ENCODE measurements around the gene SELENOO.

SELENOO gene

GRCh38 chr22:50178871-50179869 is 21.6 kb upstream of the SELENOO start:
- H3K4me1 ChIP-seq (ENCODE audit: control insufficient read depth in 1 of 2, insufficient read depth in 2 of 2, low read length in 2 of 2): peaks cover 4 to 10% of the 10 kb centered on the region in 2 donors
- H3K27me3 ChIP-seq (ENCODE audit: control insufficient read depth in 1 of 2, insufficient read depth in 2 of 2, low read length in 2 of 2): peaks cover 0 to 7% of the 10 kb centered on the region in 2 donors
- H3K9me3 ChIP-seq (ENCODE audit: control insufficient read depth in 1 of 2, low read length in 2 of 2): no peaks in the 10 kb centered on the region
- H3K36me3 ChIP-seq (ENCODE audit: control insufficient read depth in 1 of 2, insufficient read depth in 2 of 2, low read length in 2 of 2): no peaks in the 10 kb centered on the region
- no peak overlapping the region for H3K4me3 ChIP-seq (ENCODE audit: low read depth in 1 of 2, low read length in 2 of 2)
- H3K9ac ChIP-seq (ENCODE audit: low read depth in 1 of 2, low read length in 2 of 2): no peak overlapping the region
- H3K27ac ChIP-seq (ENCODE audit: low read depth, low read length): no peak overlapping the region

- H3K27ac ChIP-seq (ENCODE audit: low read depth, low read length): no peak overlapping the region
- peaks cover 6 to 16% of the 10 kb centered on the region in 2 donors for H3K4me1 ChIP-seq (ENCODE audit: control insufficient read depth in 1 of 2, insufficient read depth in 2 of 2, low read length in 2 of 2)
- no peaks in the 10 kb centered on the region for H3K36me3 ChIP-seq (ENCODE audit: control insufficient read depth in 1 of 2, insufficient read depth in 2 of 2, low read length in 2 of 2)
- no peaks in the 10 kb centered on the region for H3K9me3 ChIP-seq (ENCODE audit: control insufficient read depth in 1 of 2, low read length in 2 of 2)
- H3K4me3 ChIP-seq (ENCODE audit: low read depth in 1 of 2, low read length in 2 of 2): no peak overlapping the region
- no peak overlapping the region for H3K9ac ChIP-seq (ENCODE audit: low read depth in 1 of 2, low read length in 2 of 2)
- peaks cover 0 to 7% of the 10 kb centered on the region in 2 donors for H3K27me3 ChIP-seq (ENCODE audit: control insufficient read depth in 1 of 2, insufficient read depth in 2 of 2, low read length in 2 of 2)
Measured at GRCh38 chr22:50179937-50180726, 20.7 kb upstream of the SELENOO start.

- H3K9me3 ChIP-seq (ENCODE audit: control insufficient read depth in 1 of 2, low read length in 2 of 2): no peaks in the 10 kb centered on the region
- no peak overlapping the region for H3K4me3 ChIP-seq (ENCODE audit: low read depth in 1 of 2, low read length in 2 of 2)
- H3K27ac ChIP-seq (ENCODE audit: low read depth, low read length): no peak overlapping the region
- H3K9ac ChIP-seq (ENCODE audit: low read depth in 1 of 2, low read length in 2 of 2): no peak overlapping the region
- peaks cover 9 to 20% of the 10 kb centered on the region in 2 donors for H3K4me1 ChIP-seq (ENCODE audit: control insufficient read depth in 1 of 2, insufficient read depth in 2 of 2, low read length in 2 of 2)
- peaks cover 0 to 7% of the 10 kb centered on the region in 2 donors for H3K27me3 ChIP-seq (ENCODE audit: control insufficient read depth in 1 of 2, insufficient read depth in 2 of 2, low read length in 2 of 2)
- no peaks in the 10 kb centered on the region for H3K36me3 ChIP-seq (ENCODE audit: control insufficient read depth in 1 of 2, insufficient read depth in 2 of 2, low read length in 2 of 2)
Measured at GRCh38 chr22:50180727-50181521, 19.9 kb upstream of the SELENOO start.

GRCh38 chr22:50182176-50183081 is 18.4 kb upstream of the SELENOO start:
- Histone ChIP-seq H3K4me1 (ENCODE audit: control insufficient read depth in 1 of 2, insufficient read depth in 2 of 2, low read length in 2 of 2) (peaks cover 17 to 30% of the 10 kb centered on the region in 2 donors), H3K9ac (ENCODE audit: low read depth in 1 of 2, low read length in 2 of 2) (no peak overlapping the region), H3K9me3 (ENCODE audit: control insufficient read depth in 1 of 2, low read length in 2 of 2) (no peaks in the 10 kb centered on the region), H3K27me3 (ENCODE audit: control insufficient read depth in 1 of 2, insufficient read depth in 2 of 2, low read length in 2 of 2) (peaks cover 0 to 7% of the 10 kb centered on the region in 2 donors), H3K36me3 (ENCODE audit: control insufficient read depth in 1 of 2, insufficient read depth in 2 of 2, low read length in 2 of 2) (no peaks in the 10 kb centered on the region), H3K27ac (ENCODE audit: low read depth, low read length) (no peak overlapping the region), H3K4me3 (ENCODE audit: low read depth in 1 of 2, low read length in 2 of 2) (no peak overlapping the region)

GRCh38 chr22:50183141-50183971 is 17.5 kb upstream of the SELENOO start:
- H3K4me1 ChIP-seq (ENCODE audit: control insufficient read depth in 1 of 2, insufficient read depth in 2 of 2, low read length in 2 of 2): peaks cover 19 to 32% of the 10 kb centered on the region in 2 donors
- no peak overlapping the region for H3K4me3 ChIP-seq (ENCODE audit: low read depth in 1 of 2, low read length in 2 of 2)
- no peak overlapping the region for H3K27ac ChIP-seq (ENCODE audit: low read depth, low read length)
- H3K36me3 ChIP-seq (ENCODE audit: control insufficient read depth in 1 of 2, insufficient read depth in 2 of 2, low read length in 2 of 2): no peaks in the 10 kb centered on the region
- H3K27me3 ChIP-seq (ENCODE audit: control insufficient read depth in 1 of 2, insufficient read depth in 2 of 2, low read length in 2 of 2): peaks cover 0 to 7% of the 10 kb centered on the region in 2 donors
- no peak overlapping the region for H3K9ac ChIP-seq (ENCODE audit: low read depth in 1 of 2, low read length in 2 of 2)
- no peaks in the 10 kb centered on the region for H3K9me3 ChIP-seq (ENCODE audit: control insufficient read depth in 1 of 2, low read length in 2 of 2)

- peaks cover 28 to 41% of the 10 kb centered on the region in 2 donors for H3K4me1 ChIP-seq (ENCODE audit: control insufficient read depth in 1 of 2, insufficient read depth in 2 of 2, low read length in 2 of 2)
- H3K27me3 ChIP-seq (ENCODE audit: control insufficient read depth in 1 of 2, insufficient read depth in 2 of 2, low read length in 2 of 2): peaks cover 0 to under 1% of the 10 kb centered on the region in 2 donors
- H3K9ac ChIP-seq (ENCODE audit: low read depth in 1 of 2, low read length in 2 of 2): no peak overlapping the region
- no peak overlapping the region for H3K27ac ChIP-seq (ENCODE audit: low read depth, low read length)
- no peak overlapping the region for H3K4me3 ChIP-seq (ENCODE audit: low read depth in 1 of 2, low read length in 2 of 2)
- no peaks in the 10 kb centered on the region for H3K9me3 ChIP-seq (ENCODE audit: control insufficient read depth in 1 of 2, low read length in 2 of 2)
- no peaks in the 10 kb centered on the region for H3K36me3 ChIP-seq (ENCODE audit: control insufficient read depth in 1 of 2, insufficient read depth in 2 of 2, low read length in 2 of 2)
Measured at GRCh38 chr22:50184004-50184901, 16.6 kb upstream of the SELENOO start.

GRCh38 chr22:50184902-50185374 is 15.9 kb upstream of the SELENOO start:
- H3K36me3 ChIP-seq (ENCODE audit: control insufficient read depth in 1 of 2, insufficient read depth in 2 of 2, low read length in 2 of 2): no peaks in the 10 kb centered on the region
- peak overlapping the region; percentile 75 to 84 for H3K4me3 ChIP-seq (ENCODE audit: low read depth in 1 of 2, low read length in 2 of 2)
- H3K9me3 ChIP-seq (ENCODE audit: control insufficient read depth in 1 of 2, low read length in 2 of 2): no peaks in the 10 kb centered on the region
- H3K27me3 ChIP-seq (ENCODE audit: control insufficient read depth in 1 of 2, insufficient read depth in 2 of 2, low read length in 2 of 2): no peaks in the 10 kb centered on the region
- peak overlapping the region; percentile 68 to 88 for H3K9ac ChIP-seq (ENCODE audit: low read depth in 1 of 2, low read length in 2 of 2)
- H3K27ac ChIP-seq (ENCODE audit: low read depth, low read length): no peak overlapping the region
- H3K4me1 ChIP-seq (ENCODE audit: control insufficient read depth in 1 of 2, insufficient read depth in 2 of 2, low read length in 2 of 2): peaks cover 31 to 43% of the 10 kb centered on the region in 2 donors

Data from duodenal mucosa (tissue), 2 donors.